ENCODE measurements around the gene PTBP1. TPM values are rescaled to one million over a fixed set of nuclear protein-coding genes. Genes with fewer than 3 reads are reported as not detected.
A peak's percentile ranks its signal among the peaks of the same experiment; 100 is the strongest.

PTBP1 gene
- total RNA-seq, 3 donors from 2014 or later (not counting 1 experiment from before 2014, with no cell fraction given) = 302 to 350 (median 345) TPM

DNA sequence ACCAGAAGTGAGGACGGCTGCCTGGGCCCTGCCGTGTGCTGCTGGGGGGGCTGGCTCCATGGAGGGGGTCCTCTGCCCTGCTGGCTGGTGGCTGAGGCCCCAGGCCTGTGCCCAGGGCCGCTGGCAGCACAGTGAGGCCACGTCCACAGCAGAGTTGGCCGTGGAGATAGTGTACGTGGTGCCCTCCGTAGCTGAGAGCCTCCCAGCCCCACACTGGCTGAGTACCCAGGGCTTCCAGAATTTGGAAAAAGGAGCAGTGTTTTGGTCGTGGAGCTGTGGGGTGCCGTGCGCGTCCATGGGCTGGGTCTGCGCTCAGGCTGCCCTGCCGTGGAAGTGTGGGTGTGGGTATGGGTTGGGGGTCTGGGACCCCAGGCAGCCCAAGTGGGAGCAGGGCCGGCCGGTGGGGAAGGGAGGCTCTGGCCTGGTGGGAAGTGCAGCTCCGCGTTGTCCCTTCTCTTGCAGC, 5.9 kb downstream of the PTBP1 start:
- Mint-ChIP-seq H3K27me3 (ENCODE audit: low read depth in 2 of 2) (no peaks in the 10 kb centered on the region), H3K27ac (peak overlapping the region in 1 of 2 donors; percentile 46), H3K36me3 (peaks cover 8% of the 10 kb centered on the region), H3K9me3 (no peaks in the 10 kb centered on the region), H3K4me3 (no peak overlapping the region), H3K4me1 (peaks cover 55 to 57% of the 10 kb centered on the region in 2 donors)
- no peak for ATAC-seq
- Histone ChIP-seq H3K9me3 (ENCODE audit: control insufficient read depth, insufficient read depth, low read length) (no peaks in the 10 kb centered on the region), H3K27ac (ENCODE audit: low read length) (no peak overlapping the region), H3K36me3 (ENCODE audit: control insufficient read depth, insufficient read depth, low read length) (peaks cover 51% of the 10 kb centered on the region), H3K4me1 (ENCODE audit: control insufficient read depth, insufficient read depth, low read length) (peaks cover 52% of the 10 kb centered on the region), H3K4me3 (ENCODE audit: low read length) (no peak overlapping the region), H3K27me3 (ENCODE audit: control insufficient read depth, insufficient read depth, low read length) (no peaks in the 10 kb centered on the region)
- 94% methylated on average over 17 of the region's 17 CpGs for WGBS (ENCODE audit: insufficient coverage)
- no peak for TF ChIP-seq CTCF (IDR thresholded peaks at IDR 0.05)
- peak in 1 of 2 donors; percentile 9 for DNase-seq
- intact Hi-C loops (cut with micrococcal nuclease) = no loop called here

GRCh38 chr19:803686-804418, 6.6 kb downstream of the PTBP1 start:
- H3K27me3 ChIP-seq (ENCODE audit: control insufficient read depth, insufficient read depth, low read length) = no peaks in the 10 kb centered on the region
- H3K27ac ChIP-seq (ENCODE audit: low read length) = no peak overlapping the region
- TF ChIP-seq CTCF (IDR thresholded peaks at IDR 0.05) = no peak
- peaks cover 45% of the 10 kb centered on the region for H3K4me1 ChIP-seq (ENCODE audit: control insufficient read depth, insufficient read depth, low read length)
- H3K4me3 ChIP-seq (ENCODE audit: low read length) = no peak overlapping the region
- H3K36me3 Mint-ChIP-seq = peaks cover 8% of the 10 kb centered on the region
- no peaks in the 10 kb centered on the region for H3K9me3 Mint-ChIP-seq
- ATAC-seq (no peak), DNase-seq (peak in 1 of 2 donors; percentile 28)
- peaks cover 49 to 50% of the 10 kb centered on the region in 2 donors for H3K4me1 Mint-ChIP-seq
- 89% methylated on average over 31 of the region's 31 CpGs for WGBS (ENCODE audit: insufficient coverage)
- no peaks in the 10 kb centered on the region for H3K27me3 Mint-ChIP-seq (ENCODE audit: low read depth in 2 of 2)
- H3K36me3 ChIP-seq (ENCODE audit: control insufficient read depth, insufficient read depth, low read length) = peaks cover 57% of the 10 kb centered on the region
- peak overlapping the region; percentile 17 for H3K4me3 Mint-ChIP-seq
- no peak overlapping the region for H3K27ac Mint-ChIP-seq
- no peaks in the 10 kb centered on the region for H3K9me3 ChIP-seq (ENCODE audit: control insufficient read depth, insufficient read depth, low read length)
- intact Hi-C loops (cut with micrococcal nuclease) = no loop called here

GRCh38 chr19:804419-805165, 7.3 kb downstream of the PTBP1 start:
- peaks cover 8% of the 10 kb centered on the region for H3K36me3 Mint-ChIP-seq
- H3K9me3 ChIP-seq (ENCODE audit: control insufficient read depth, insufficient read depth, low read length) = no peaks in the 10 kb centered on the region
- no peak overlapping the region for H3K27ac ChIP-seq (ENCODE audit: low read length)
- H3K4me1 ChIP-seq (ENCODE audit: control insufficient read depth, insufficient read depth, low read length) = peaks cover 37% of the 10 kb centered on the region
- peaks cover 42% of the 10 kb centered on the region in 2 donors for H3K4me1 Mint-ChIP-seq
- WGBS (ENCODE audit: insufficient coverage) = 95% methylated on average over 53 of the region's 53 CpGs
- H3K27me3 Mint-ChIP-seq (ENCODE audit: low read depth in 2 of 2) = no peaks in the 10 kb centered on the region
- TF ChIP-seq CTCF (IDR thresholded peaks at IDR 0.05) = no peak
- intact Hi-C loops (cut with micrococcal nuclease) = no loop called here
- H3K4me3 Mint-ChIP-seq = peak overlapping the region; percentile 13
- no peaks in the 10 kb centered on the region for H3K9me3 Mint-ChIP-seq
- no peak overlapping the region for H3K27ac Mint-ChIP-seq
- peaks cover 65% of the 10 kb centered on the region for H3K36me3 ChIP-seq (ENCODE audit: control insufficient read depth, insufficient read depth, low read length)
- no peaks in the 10 kb centered on the region for H3K27me3 ChIP-seq (ENCODE audit: control insufficient read depth, insufficient read depth, low read length)
- DNase-seq (peak in 1 of 2 donors; percentile 13), ATAC-seq (no peak)
- no peak overlapping the region for H3K4me3 ChIP-seq (ENCODE audit: low read length)
